HepG2 (cell line): ENCODE results near the gene BABAM2. TPM values are rescaled to one million over a fixed set of nuclear protein-coding genes. Genes with fewer than 3 reads are reported as not detected.

Experiments
- ATAC-seq: fragments of 200-7000 bp; cut with Tn5 transposase; 3 replicates; pipeline ENCODE4 v1.9.1; 2020; ENCODE audit warnings: mild to moderate bottlenecking, moderate library complexity
- BruUV-seq: library from RNA; stranded (reverse); fragments of 400-500 nt; replicated peaks from 2 replicates; lab custom pipeline; 2021; lab: Mats Ljungman, UMichigan
- CTCF ChIA-PET: fragments of 300-600 bp; formaldehyde crosslinking; extraction: SDS; loops from one replicate; lab custom pipeline; 2021; ENCODE audit warnings: low total read pairs, inconsistent platforms, low intra/inter-chr PET ratio; lab: Yijun Ruan, JAX
- POLR2A ChIA-PET: fragments of 350-600 bp; sonication (Branson Sonifier 250); formaldehyde crosslinking; loops from one replicate; lab custom pipeline; 2020; ENCODE audit warnings: antibody characterized with exemption, inconsistent platforms; lab: Yijun Ruan, JAX
- DNase-seq: peaks from one replicate; pipeline ENCODE4 v3.0.0-alpha.2; 2015; ENCODE audit warnings: low spot score
- FAIRE-seq: peaks from 3 replicates; lab custom pipeline; 2011; peaks lifted over from hg19 to GRCh38; lab: Jason Lieb, UNC
- H2AFZ ChIP-seq: one replicate; pipeline ENCODE4 v1.6.1; 2011; ENCODE audit warnings: low read length, inconsistent platforms
- H3K27ac ChIP-seq: fragments of 300-600 bp; 3 replicates; pipeline ENCODE4 v1.8.0; 2011; ENCODE audit warnings: mixed run types, mild to moderate bottlenecking, mixed read lengths, low read length, inconsistent platforms; ENCODE audit not compliant: insufficient read depth; ENCODE audit errors: extremely low read length
- H3K27me3 ChIP-seq, 2 experiments: fragments of 200-600 bp in 1 of 2; 2 replicates in 1 of 2; 3 replicates in 1 of 2; pipeline versions ENCODE4 v1.6.0 to v1.8.0; 2011; ENCODE audit warnings: low read length in 2 of 2, mild to moderate bottlenecking in 2 of 2, moderate library complexity in 2 of 2, inconsistent platforms in 1 of 2; ENCODE audit not compliant: insufficient read depth in 2 of 2, control insufficient read depth in 1 of 2
- H3K36me3 ChIP-seq, 2 experiments: fragments of 200-600 bp in 1 of 2; replicated peaks in 1 of 2; 2 replicates in 1 of 2; 3 replicates in 1 of 2; pipeline versions ENCODE4 v1.5.1 to v1.8.0; 2011; ENCODE audit warnings: low read length in 2 of 2, inconsistent platforms in 1 of 2; ENCODE audit not compliant: insufficient read depth in 2 of 2, control insufficient read depth in 1 of 2
- H3K4me1 ChIP-seq: 2 replicates; pipeline ENCODE4 v1.5.1; 2012; ENCODE audit warnings: low read length, inconsistent platforms; ENCODE audit not compliant: insufficient read depth
- H3K4me2 ChIP-seq: 2 replicates; pipeline ENCODE4 v1.6.0; 2011; ENCODE audit warnings: low read depth, low read length, inconsistent platforms
- H3K4me3 ChIP-seq, 3 experiments: fragments of 200-600 bp in 1 of 3; sonication (generic), shearing (Covaris generic) in 1 of 3; replicated peaks in 1 of 3; 2 replicates each; pipeline ENCODE4 v1.5.1; 2011 to 2016; ENCODE audit warnings: low read length in 3 of 3, inconsistent platforms in 2 of 3, low read depth in 2 of 3, mild to moderate bottlenecking in 2 of 3, control low read depth in 1 of 3, mixed read lengths in 1 of 3; ENCODE audit not compliant: insufficient read depth in 1 of 3
- H3K79me2 ChIP-seq: one replicate; pipeline ENCODE4 v1.6.1; 2011; ENCODE audit warnings: low read length, inconsistent platforms; ENCODE audit not compliant: insufficient read depth
- H3K9ac ChIP-seq: 2 replicates; pipeline ENCODE4 v1.6.0; 2011; ENCODE audit warnings: mild to moderate bottlenecking, low read depth, low read length, inconsistent platforms; ENCODE audit not compliant: insufficient read depth
- H3K9me3 ChIP-seq: 2 replicates; pipeline ENCODE4 v1.5.1; 2012; ENCODE audit warnings: mild to moderate bottlenecking, low read length
- H4K20me1 ChIP-seq: 2 replicates; pipeline ENCODE4 v1.6.0; 2011; ENCODE audit warnings: inconsistent platforms, mild to moderate bottlenecking, low read length, moderate library complexity; ENCODE audit not compliant: insufficient read depth
- CBX5 ChIP-seq: sonication (generic); formaldehyde crosslinking; IDR thresholded peaks from 2 replicates; pipeline ENCODE4 v1.4.0; 2020; ENCODE audit warnings: missing genetic modification reagents, borderline replicate concordance
- CHD4 ChIP-seq: fragments of 200-600 bp; sonication (generic); IDR thresholded peaks from 2 replicates; pipeline ENCODE4 v1.7.0; 2017; ENCODE audit warnings: mild to moderate bottlenecking, low read length, borderline replicate concordance
- KDM5A ChIP-seq: fragments of 200-600 bp; sonication (generic); IDR thresholded peaks from 2 replicates; pipeline ENCODE4 v1.7.0; 2018; ENCODE audit warnings: antibody characterized with exemption, mild to moderate bottlenecking, low read length, borderline replicate concordance
- MAZ ChIP-seq, 2 experiments: sonication (generic) in 1 of 2; formaldehyde crosslinking in 1 of 2; IDR thresholded peaks; 2 replicates each; pipeline versions ENCODE4 v1.5.0 to v1.6.1; 2012 to 2020; ENCODE audit warnings: low read depth in 2 of 2, mild to moderate bottlenecking in 2 of 2, borderline replicate concordance in 1 of 2, improper control_type of control experiment in 1 of 2, low read length in 1 of 2, missing genetic modification reagents in 1 of 2, moderate library complexity in 1 of 2
- TCF12 ChIP-seq, 2 experiments: fragments of 450-650 bp in 1 of 2; sonication (generic) in 1 of 2; formaldehyde crosslinking in 1 of 2; IDR thresholded peaks; 2 replicates each; pipeline versions ENCODE4 v1.6.1 to v1.8.0; 2017 to 2022; ENCODE audit warnings: antibody characterized with exemption in 1 of 2, mild to moderate bottlenecking in 1 of 2, missing genetic modification reagents in 1 of 2, moderate library complexity in 1 of 2
- ZMYM3 ChIP-seq: sonication (generic); formaldehyde crosslinking; IDR thresholded peaks from 2 replicates; pipeline ENCODE4 v1.5.1; 2020; ENCODE audit warnings: mild to moderate bottlenecking, missing genetic modification reagents
- ZNF605 ChIP-seq: sonication (generic); formaldehyde crosslinking; IDR thresholded peaks from 2 replicates; pipeline ENCODE4 v1.8.0; 2022; ENCODE audit warnings: mild to moderate bottlenecking, missing genetic modification reagents
- ZNF768 ChIP-seq: sonication (generic); formaldehyde crosslinking; IDR thresholded peaks from 2 replicates; pipeline ENCODE4 v1.4.0; 2020; ENCODE audit warnings: missing genetic modification reagents
- ZSCAN31 ChIP-seq: sonication (generic); formaldehyde crosslinking; IDR thresholded peaks from 2 replicates; pipeline ENCODE4 v1.5.0; 2020; ENCODE audit warnings: low read depth, mild to moderate bottlenecking, missing genetic modification reagents
- WGBS: methylation state at CpG from one replicate; pipeline ENCODE4 v1.1.6; 2017; ENCODE audit warnings: low lambda C conversion rate; 5-methylcytosine and 5-hydroxymethylcytosine counted together
- in situ Hi-C: cut with HindIII; loops from 2 replicates; pipeline ENCODE4 v1.10.0; 2017; ENCODE audit warnings: low pct_unique_long_range_greater_than_20kb; ENCODE audit not compliant: extremely low pct_ligation_motif_present
- intact Hi-C: fragments of 100-400 bp; cut with micrococcal nuclease; formaldehyde crosslinking; loops from one replicate; pipeline ENCODE4 v1.10.0; 2022; ENCODE audit not compliant: unreplicated experiment
- polyA plus RNA-seq, 8 experiments: library from polyadenylated mRNA; depleted of rRNA in 3 of 8; stranded (reverse) in 7 of 8; unstranded in 1 of 8; fragments of >200 nt; fragmentation: Illumina TruSeq in 4 of 8; extraction: Trizol in 4 of 8; gene quantifications; 2 replicates each; pipeline versions ENCODE4 v1.2.1 to v1.2.3, GENCODE V29; 2011 to 2016; ENCODE audit warnings: low read depth in 4 of 8, missing spikeins in 1 of 8, mixed read lengths in 1 of 8; ENCODE audit not compliant: insufficient read depth in 1 of 8
- total RNA-seq, 5 experiments: library from RNA; depleted of rRNA; stranded (reverse); fragments of >200 nt; fragmentation: Illumina TruSeq; extraction: Trizol; gene quantifications; 2 replicates each; pipeline ENCODE4 v1.2.3, GENCODE V29; 2016; ENCODE audit warnings: low read depth in 1 of 5
- TF ChIP-seq, protein P1 (sequence below): sonication (generic); formaldehyde crosslinking; IDR thresholded peaks from 2 replicates; pipeline ENCODE4 v1.5.1; 2020; ENCODE audit warnings: missing genetic modification reagents, mild to moderate bottlenecking, borderline replicate concordance

BABAM2 gene
- total and polyA plus RNA-seq, 2 of the 13 experiments (the other 11 are each of a cell fraction or from before 2014, with no cell fraction given): 24.9 to 28.0 TPM

DNA sequence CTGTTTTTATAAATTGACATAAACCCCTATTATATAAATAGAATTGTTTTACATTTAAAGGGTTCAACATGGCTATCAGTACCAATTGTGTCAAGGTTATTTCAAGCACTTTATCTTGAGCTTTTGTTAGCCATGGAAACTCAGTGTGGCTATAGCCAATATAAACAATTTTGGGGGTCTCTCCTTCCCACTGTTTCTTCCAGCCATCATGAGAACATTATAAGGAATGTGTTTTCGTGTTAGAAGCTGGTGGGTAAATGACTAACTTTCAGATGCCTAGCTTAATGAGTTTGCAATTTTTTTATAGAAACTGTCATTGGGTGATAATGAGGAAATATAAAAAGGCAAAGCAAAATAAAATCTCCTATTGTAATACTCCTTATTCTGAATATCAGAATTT lies 348.7 kb downstream of the BABAM2 start:
- CTCF ChIA-PET: no interaction called here
- intact Hi-C loops: no loop called here
- no peaks in the 10 kb centered on the region for H3K79me2 ChIP-seq
- H3K27ac ChIP-seq: no peak overlapping the region
- no peaks in the 10 kb centered on the region for H3K9me3 ChIP-seq
- no peak overlapping the region for H3K4me2 ChIP-seq
- WGBS: 93% methylated on average over 1 of the region's 1 CpG
- in situ Hi-C loops: no loop called here
- H3K4me3 ChIP-seq: no peak overlapping the region
- POLR2A ChIA-PET: no interaction called here
- DNase-seq: no peak
- no peaks in the 10 kb centered on the region for H3K27me3 ChIP-seq
- H2AFZ ChIP-seq: no peak overlapping the region
- no peak for ATAC-seq
- BruUV-seq: no TSS peak
- no peak overlapping the region for H3K9ac ChIP-seq
- TF ChIP-seq ZMYM3: no peak
- no peak for TF ChIP-seq MAZ (IDR thresholded peaks at IDR 0.05; ENCODE audit: borderline replicate concordance, low read depth, low read length)
- TF ChIP-seq MAZ (CRISPR knock-in tag; IDR thresholded peaks at IDR 0.05; ENCODE audit: low read depth): no peak
- no peak for TF ChIP-seq CHD4
- TF ChIP-seq TCF12 (IDR thresholded peaks at IDR 0.05): no peak
- TF ChIP-seq TCF12 (CRISPR knock-in tag; IDR thresholded peaks at IDR 0.05): no peak
- no peak for TF ChIP-seq ZNF605 (CRISPR knock-in tag)
- H3K4me1 ChIP-seq: no peaks in the 10 kb centered on the region
- no peaks in the 10 kb centered on the region for H4K20me1 ChIP-seq
- no peak for FAIRE-seq
- H3K36me3 ChIP-seq: peaks cover 0 to 1% of the 10 kb centered on the region in 2 experiments; a peak in 1 of 5 replicates

DNA sequence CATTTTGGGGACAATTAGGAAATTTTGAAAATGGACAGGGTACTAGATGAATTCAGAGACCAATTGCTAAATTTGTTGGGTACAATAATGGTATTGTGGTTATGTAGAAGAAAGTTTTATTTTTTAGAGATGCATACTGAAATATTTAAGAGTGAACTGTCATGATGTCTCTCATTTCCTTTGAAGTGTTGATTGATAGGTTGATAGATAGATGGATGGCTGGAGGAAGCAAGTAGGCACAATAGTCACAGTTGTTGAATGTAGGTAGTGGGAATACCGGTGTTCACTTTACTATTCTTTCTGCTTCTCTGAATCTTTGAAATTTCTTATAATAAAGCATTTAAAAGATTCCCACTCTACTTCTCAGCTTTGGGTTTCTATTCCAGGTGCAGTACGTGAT lies 350.4 kb downstream of the BABAM2 start:
- CTCF ChIA-PET: no interaction called here
- Histone ChIP-seq H3K4me3 (no peak overlapping the region), H3K79me2 (no peaks in the 10 kb centered on the region), H3K9me3 (no peaks in the 10 kb centered on the region), H4K20me1 (no peaks in the 10 kb centered on the region), H2AFZ (no peak overlapping the region), H3K27me3 (no peaks in the 10 kb centered on the region), H3K27ac (no peak overlapping the region), H3K4me2 (no peak overlapping the region), H3K9ac (no peak overlapping the region), H3K36me3 (peaks cover 0 to 1% of the 10 kb centered on the region in 2 experiments; a peak in 1 of 5 replicates), H3K4me1 (no peaks in the 10 kb centered on the region)
- in situ Hi-C loops: no loop called here
- WGBS: 99% methylated on average over 2 of the region's 2 CpGs
- no peak for FAIRE-seq
- no peak for ATAC-seq
- no peak for DNase-seq
- no TSS peak for BruUV-seq
- no peak for TF ChIP-seq ZSCAN31 (CRISPR knock-in tag)
- TF ChIP-seq ZNF768 (CRISPR knock-in tag): no peak
- TF ChIP-seq, protein P1, sequence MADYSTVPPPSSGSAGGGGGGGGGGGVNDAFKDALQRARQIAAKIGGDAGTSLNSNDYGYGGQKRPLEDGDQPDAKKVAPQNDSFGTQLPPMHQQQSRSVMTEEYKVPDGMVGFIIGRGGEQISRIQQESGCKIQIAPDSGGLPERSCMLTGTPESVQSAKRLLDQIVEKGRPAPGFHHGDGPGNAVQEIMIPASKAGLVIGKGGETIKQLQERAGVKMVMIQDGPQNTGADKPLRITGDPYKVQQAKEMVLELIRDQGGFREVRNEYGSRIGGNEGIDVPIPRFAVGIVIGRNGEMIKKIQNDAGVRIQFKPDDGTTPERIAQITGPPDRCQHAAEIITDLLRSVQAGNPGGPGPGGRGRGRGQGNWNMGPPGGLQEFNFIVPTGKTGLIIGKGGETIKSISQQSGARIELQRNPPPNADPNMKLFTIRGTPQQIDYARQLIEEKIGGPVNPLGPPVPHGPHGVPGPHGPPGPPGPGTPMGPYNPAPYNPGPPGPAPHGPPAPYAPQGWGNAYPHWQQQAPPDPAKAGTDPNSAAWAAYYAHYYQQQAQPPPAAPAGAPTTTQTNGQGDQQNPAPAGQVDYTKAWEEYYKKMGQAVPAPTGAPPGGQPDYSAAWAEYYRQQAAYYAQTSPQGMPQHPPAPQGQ (CRISPR knock-in tag): no peak
- no peak for TF ChIP-seq KDM5A
- no peak for TF ChIP-seq CBX5
- POLR2A ChIA-PET: no interaction called here
- intact Hi-C loops: no loop called here
